SK-MEL-5 (cell line): Measurements from ENCODE around the gene CKS1B. TPM values are rescaled to one million over a fixed set of nuclear protein-coding genes. Genes with fewer than 3 reads are reported as not detected.

ENCODE experiments used
- DNase-seq: peaks from one replicate; pipeline ENCODE4 v3.0.0-alpha.2; 2016; ENCODE audit warnings: low read depth, low spot score
- in situ Hi-C: cut with HindIII; loops from 2 replicates; pipeline ENCODE4 v1.10.0; 2016; ENCODE audit warnings: low sequenced_read_pairs, high pct_unique_total_duplicates, low pct_unique_long_range_greater_than_20kb
- small RNA-seq, 2 experiments: library from RNA; depleted of rRNA; stranded (forward); fragments of <200 nt; gene quantifications; one replicate each; pipeline ENCODE3, GENCODE V24; 2014
- total RNA-seq: library from RNA; depleted of rRNA; stranded (reverse); fragments of >200 nt; shearing (Covaris generic); gene quantifications from 2 replicates; pipeline ENCODE4 v1.2.3, GENCODE V29; 2014; rRNA removed

Gene CKS1B
- total RNA-seq, 1 experiment from 2014 or later, result 122 TPM

DNA sequence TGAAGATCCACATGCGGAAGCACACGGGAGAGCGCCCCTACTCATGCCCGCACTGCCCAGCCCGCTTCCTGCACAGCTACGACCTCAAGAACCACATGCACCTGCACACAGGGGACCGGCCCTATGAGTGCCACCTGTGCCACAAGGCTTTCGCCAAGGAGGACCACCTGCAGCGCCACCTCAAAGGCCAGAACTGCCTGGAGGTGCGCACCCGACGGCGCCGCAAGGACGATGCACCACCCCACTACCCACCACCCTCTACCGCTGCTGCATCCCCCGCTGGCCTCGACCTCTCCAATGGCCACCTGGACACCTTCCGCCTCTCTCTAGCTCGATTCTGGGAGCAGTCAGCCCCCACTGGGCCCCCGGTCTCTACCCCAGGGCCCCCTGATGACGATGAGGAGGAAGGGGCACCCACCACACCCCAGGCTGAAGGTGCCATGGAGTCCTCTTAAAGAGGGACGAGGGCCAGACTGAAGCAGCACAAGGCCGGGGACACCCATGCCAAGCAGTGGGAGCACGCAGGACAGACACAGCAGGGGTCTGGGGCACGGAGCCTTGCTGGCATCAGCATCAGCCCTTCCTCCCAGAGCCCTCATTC is 41.9 kb downstream of the CKS1B start:
- no peak for DNase-seq
- in situ Hi-C loops, result no loop called here

DNA sequence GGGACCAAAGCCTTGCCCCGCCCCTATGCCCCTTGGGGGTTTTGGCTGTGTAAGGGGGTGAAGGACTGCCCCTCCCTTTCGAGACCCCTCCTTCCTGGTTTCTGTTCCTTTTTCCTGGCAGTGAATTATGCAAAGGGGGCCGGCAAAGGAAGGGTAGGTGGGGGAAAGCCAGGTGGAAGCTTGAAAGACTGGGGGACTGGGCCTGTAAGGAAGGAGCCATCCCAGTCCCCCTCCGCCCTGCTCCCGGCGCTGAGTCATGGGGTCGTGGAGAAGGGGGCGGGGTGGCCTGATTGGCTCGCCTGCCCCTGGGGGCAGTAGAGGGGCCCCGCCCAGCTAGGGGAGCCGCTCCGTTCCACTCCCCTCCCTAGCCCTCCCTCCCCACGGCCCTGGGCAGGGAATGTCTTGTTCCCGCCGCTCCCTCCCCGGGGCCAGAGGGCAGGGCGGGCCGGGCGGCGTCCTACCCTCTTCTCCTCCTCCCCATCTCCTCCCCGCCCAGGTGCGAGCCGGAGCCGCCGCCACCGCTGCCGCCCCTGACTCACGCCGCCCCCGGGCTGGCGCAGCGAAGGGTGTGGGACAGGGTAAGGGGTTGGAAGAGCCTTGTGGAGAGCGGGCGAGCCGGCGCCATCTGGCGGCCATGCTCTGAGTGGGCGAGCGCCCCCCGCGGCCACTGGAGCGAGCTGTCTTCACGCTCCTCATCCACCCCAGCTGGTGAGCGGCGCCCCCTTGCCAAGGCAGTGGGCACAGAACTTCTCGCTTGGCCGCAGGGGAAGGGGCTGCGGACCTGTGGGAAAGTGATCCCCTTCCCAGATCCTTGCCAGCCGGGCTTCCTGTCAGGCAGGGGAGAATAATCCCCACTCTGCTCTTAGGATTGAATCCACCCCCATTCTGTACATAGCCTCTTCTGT is 42.8 kb downstream of the CKS1B start:
- in situ Hi-C loops, result no loop called here
- peak; percentile 91 for DNase-seq

DNA sequence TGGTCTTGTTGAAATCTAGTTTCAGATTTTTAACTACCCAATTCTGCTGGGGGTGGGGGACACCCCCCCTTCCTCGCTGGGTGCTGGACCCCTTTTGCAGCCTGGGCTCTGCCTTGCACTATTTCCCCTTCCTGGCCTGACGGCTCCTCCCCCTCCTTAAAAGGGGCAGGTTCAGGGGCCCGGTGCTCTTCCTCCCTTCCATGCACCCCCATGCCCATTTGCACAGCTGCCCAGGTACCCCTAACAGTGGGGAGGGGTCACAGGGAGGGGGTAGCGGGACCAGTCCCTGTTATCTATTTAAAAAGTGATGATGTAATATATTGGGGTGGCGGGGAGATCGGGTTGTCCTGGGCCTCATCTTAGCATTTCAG is 43.5 kb downstream of the CKS1B start:
- DNase-seq, result no peak
- in situ Hi-C loops, result no loop called here

DNA sequence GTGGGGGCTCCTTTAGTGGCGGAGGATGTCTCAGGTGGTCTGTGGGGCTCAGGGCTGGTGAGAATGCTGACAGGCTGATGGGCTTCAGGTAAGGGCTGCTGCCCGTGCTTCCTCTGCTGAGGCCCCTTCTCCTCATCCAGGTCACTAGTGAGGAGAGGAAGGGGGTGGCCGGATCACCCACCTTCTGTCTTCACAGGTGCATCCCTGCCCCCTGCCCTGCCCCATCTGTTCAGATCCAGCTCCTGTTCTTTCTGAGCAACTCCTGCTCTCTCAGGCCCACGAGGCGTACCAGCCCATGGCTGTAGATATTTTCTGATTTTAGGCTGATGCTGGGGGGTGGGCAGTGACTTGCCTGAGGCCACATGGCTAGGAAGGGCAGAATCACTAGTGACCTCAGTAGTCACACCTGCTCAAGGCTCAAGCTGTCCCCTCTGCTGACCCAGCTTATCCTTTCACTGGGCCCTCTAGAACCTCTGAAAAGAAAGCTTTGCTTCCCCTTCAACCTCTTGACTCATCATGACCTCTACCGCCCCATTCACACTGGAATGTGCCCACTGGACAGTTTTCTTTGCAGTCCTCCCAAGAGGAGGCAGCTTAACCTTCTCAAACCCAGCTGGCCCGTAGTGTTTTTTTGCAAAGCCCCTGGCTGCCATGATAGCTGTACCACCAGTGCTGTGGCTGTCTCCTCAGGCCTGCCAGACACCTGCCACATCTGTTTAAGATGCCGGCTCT is 44.3 kb downstream of the CKS1B start:
- in situ Hi-C loops, result no loop called here
- DNase-seq, result no peak

DNA sequence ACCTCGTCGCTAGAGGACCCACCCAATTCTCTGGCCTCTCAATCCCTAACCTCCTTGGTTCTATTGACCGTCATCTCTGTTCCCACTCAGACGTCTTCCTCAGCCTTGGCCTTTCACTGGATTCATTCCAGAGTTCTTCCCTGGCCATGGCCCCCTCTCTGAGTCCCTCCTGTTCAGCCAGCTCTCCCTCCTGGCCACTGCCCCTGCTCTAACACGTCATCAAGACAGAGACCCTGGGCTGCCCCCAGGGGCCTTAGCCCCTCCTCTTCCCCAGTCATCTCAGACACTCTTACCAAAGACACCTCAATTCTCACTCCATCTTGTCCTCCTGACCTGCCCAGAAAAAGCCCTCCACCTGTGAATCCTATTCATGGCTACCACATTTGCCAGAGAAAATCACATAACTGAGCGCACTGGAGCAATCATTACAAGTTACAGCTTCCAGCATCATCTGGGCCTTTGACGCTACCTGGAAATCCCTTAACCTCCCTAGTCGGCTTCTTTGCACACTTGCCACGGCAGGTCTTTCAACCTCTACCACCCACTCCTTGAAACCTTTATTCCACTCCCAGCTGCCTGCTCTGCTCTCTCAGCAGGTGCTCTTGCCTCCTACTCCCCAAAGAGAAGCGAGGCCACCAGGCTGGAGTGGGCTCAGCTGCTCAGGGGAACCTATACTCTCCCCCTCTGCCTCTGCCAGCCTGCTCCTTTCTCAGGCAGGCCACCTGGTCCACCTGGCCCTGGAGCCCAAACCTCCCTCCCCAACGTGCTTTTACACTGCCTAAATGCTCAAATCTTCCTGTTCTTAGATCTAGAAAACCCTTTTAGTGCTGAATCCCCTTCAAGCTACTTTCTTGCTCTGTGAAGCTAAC is 45.1 kb downstream of the CKS1B start:
- DNase-seq, result no peak
- in situ Hi-C loops, result no loop called here

DNA sequence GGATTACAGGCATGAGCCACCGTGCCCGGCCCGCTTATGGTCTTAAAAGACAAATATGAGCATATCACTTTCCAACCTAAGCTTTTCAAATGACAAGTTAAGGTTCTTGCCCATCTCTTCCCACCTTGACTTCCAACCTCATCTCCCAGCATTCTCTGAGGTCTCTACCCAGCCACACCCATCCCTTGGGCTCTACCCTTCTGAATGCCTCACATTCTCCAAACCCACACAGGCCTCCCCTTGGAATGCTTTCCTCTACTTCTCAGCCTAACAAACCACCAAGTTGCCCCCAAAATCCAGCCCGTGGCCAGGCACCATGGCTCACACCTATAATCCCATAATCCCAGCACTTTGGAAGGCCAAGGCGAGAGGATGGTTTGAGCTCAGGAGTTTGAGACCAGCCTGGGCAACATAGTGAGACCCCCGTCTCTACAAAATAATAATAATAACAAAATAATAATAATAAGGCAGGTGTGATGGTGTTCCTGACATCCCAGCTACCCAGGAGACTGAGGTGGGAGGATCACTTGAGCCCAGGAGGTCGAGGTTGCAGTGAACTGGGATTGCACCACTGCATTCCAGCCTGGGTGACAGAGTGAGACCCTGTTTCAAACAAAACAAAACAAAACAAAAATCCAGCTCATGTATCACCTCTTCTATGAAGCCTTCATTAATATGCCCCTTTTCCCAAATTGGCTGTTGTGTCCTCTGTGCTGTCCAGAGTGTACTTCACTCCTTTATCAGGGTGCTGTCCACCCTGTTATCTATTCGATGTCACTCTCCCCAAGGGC is 47.9 kb downstream of the CKS1B start:
- no peak for DNase-seq
- in situ Hi-C loops, result no loop called here

DNA sequence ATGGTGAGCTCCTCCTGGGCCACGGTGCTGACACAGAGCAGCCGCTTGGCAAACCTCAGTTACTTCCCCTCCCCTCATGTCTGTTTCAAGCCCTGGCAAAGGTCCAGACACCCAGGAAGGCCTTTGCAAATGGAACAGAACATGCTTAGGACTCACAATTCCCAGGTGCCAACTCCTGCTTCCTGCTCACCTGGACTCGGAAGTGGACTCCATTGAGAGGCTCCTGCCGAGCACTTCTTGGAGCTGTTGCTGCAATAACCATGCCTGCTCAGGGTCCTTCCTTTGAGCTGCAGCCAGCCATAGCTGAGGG is 48.4 kb downstream of the CKS1B start:
- no peak for DNase-seq
- in situ Hi-C loops, result no loop called here

DNA sequence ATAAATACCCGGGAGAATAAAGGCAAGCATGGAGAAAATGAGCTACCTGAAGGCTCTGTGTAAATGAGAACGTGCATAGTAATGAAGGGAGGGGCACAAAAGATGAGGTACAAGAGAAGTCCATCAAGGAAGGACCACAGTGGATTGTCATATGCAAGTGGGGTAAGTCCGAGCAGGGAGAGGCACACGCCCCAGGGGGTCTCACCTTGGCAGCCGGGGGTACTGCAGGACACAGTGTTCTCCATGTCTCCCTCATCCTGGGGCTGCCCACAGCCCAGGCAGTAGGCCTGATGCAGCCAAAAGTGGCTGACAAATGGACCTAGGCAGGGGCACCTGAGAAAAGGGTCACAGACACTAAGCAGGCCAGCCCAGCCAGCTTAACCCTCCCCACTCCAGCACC is 49.1 kb downstream of the CKS1B start:
- in situ Hi-C loops, result no loop called here
- DNase-seq, result no peak

DNA sequence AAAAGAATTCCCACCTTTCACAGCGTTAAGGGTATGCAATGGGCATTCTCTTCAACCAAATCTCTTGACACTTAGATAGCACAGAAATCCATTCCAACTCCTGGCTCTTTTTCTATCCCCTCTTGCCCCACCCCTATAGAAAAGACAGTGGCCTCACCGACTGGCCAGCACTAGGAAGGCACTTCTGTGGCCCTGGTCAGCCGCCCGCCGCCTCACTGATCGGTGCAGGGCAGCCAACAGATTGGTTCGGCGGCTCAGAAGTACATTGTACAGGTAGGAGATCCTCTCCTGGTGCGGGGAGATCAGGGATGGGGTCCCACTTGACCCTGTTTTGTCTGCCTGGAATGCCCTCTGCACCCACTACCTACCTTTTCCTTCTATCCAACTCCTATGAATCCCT is 49.8 kb downstream of the CKS1B start:
- no peak for DNase-seq
- in situ Hi-C loops, result no loop called here

DNA sequence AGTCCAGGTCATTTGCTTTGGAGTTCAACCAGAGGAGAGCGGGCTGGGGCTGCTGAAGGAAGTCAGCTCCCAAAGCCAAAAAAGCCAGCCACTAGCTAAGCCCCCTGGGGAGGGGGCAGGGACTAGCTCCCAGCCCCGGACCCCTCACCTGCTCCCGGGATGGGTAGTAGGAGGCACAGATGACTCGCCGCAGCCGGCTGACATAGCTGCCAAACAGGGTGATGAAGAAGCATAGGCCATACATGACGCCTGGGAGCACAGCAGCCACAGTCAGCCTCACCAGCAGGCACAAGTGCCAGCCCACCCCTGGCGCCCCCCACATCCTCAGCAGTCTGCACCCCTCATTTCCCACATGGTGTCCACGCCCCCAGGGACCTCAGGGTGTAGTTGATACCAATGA is 51.7 kb downstream of the CKS1B start:
- in situ Hi-C loops, result no loop called here
- DNase-seq, result no peak

DNA sequence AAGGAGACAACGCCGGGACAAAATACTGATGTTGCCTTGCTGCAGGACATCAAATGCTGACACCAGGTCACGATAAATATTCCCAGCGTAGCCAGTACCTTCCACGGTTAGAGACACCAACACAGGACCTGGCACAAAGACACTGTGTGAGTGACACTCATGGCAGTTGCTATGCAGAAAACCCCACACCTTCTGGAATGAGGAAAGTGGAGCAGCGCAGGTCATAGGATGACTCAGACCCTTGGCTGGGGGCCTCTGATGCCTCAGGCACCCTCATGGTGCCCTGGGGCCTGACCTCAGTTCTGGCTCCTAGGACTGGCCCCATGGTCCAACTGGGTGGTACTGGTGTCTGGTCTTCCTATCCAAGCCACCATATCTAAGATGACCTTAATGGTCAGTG is 52.1 kb downstream of the CKS1B start:
- no peak for DNase-seq
- in situ Hi-C loops, result no loop called here

Small RNA genes within 50 kb of the gene (small RNA-seq; reads per million reads assigned to genes)
- gene MIR4258 (0 reads per million in 2 experiments), gene RF00017 (0 reads per million in 2 experiments)

Other genes starting within 250 kb of the CKS1B start
- gene KCNN3, start 104.4 kb upstream of the CKS1B start, total RNA-seq, result 0.03 TPM in 1 of 2 replicates, not detected in the other
- gene PMVK, start 38.0 kb upstream of the CKS1B start, total RNA-seq, result 10.4 and 19.0 TPM in 2 replicates
- gene PBXIP1, start 18.6 kb upstream of the CKS1B start, total RNA-seq, result 78.2 and 81.4 TPM in 2 replicates
- 26.9 and 30.2 TPM in 2 replicates for gene PYGO2, start 12.9 kb upstream of the CKS1B start, total RNA-seq
- 102 and 107 TPM in 2 replicates for gene SHC1, start 3.9 kb upstream of the CKS1B start, total RNA-seq
- 53.5 and 58.2 TPM in 2 replicates for gene FLAD1, start 8.7 kb downstream of the CKS1B start, total RNA-seq
- gene LENEP, start 18.9 kb downstream of the CKS1B start, total RNA-seq, result 0.48 and 1.2 TPM in 2 replicates
- 25.1 and 29.1 TPM in 2 replicates for gene ZBTB7B, start 28.1 kb downstream of the CKS1B start, total RNA-seq
- 0.18 TPM in 1 of 2 replicates, not detected in the other for gene DCST2, start 59.1 kb downstream of the CKS1B start, total RNA-seq
- not detected in 2 replicates for gene DCST1, start 59.1 kb downstream of the CKS1B start, total RNA-seq
- gene ADAM15, start 76.6 kb downstream of the CKS1B start, total RNA-seq, result 62.0 and 67.1 TPM in 2 replicates
- gene EFNA4, start 89.1 kb downstream of the CKS1B start, total RNA-seq, result 12.7 and 13.9 TPM in 2 replicates
- 6.6 and 8.2 TPM in 2 replicates for gene EFNA3, start 104.2 kb downstream of the CKS1B start, total RNA-seq
- 25.3 and 25.7 TPM in 2 replicates for gene EFNA1, start 153.2 kb downstream of the CKS1B start, total RNA-seq
- 57.4 and 61.6 TPM in 2 replicates for gene SLC50A1, start 161.2 kb downstream of the CKS1B start, total RNA-seq
- gene DPM3, start 165.8 kb downstream of the CKS1B start, total RNA-seq, result 28.5 and 36.9 TPM in 2 replicates
- gene KRTCAP2, start 198.6 kb downstream of the CKS1B start, total RNA-seq, result 326 and 369 TPM in 2 replicates
- 0.85 and 1.3 TPM in 2 replicates for gene TRIM46, start 199.2 kb downstream of the CKS1B start, total RNA-seq
- 11.4 and 12.1 TPM in 2 replicates for gene THBS3, start 233.2 kb downstream of the CKS1B start, total RNA-seq
- gene MTX1, start 234.0 kb downstream of the CKS1B start, total RNA-seq, result 128 and 140 TPM in 2 replicates